OCI-LY7 (cell line): ENCODE measurements around the gene SGK1.

Experiments
- EZH2phosphoT487 ChIP-seq: fragments of 200-600 bp; sonication (generic); IDR thresholded peaks from 2 replicates; pipeline ENCODE4 v1.6.1; 2018; ENCODE audit warnings: low read depth, borderline replicate concordance, mild to moderate bottlenecking, mixed run types, antibody characterized with exemption, low read length, moderate library complexity, mixed read lengths
- TF ChIP-seq, protein P1 (sequence below): fragments of 200-600 bp; sonication (generic); conservative IDR thresholded peaks from 2 replicates; pipeline ENCODE4 v1.5.1; 2014; ENCODE audit warnings: mild to moderate bottlenecking, antibody characterized with exemption, low read length, moderate library complexity, mixed read lengths

DNA sequence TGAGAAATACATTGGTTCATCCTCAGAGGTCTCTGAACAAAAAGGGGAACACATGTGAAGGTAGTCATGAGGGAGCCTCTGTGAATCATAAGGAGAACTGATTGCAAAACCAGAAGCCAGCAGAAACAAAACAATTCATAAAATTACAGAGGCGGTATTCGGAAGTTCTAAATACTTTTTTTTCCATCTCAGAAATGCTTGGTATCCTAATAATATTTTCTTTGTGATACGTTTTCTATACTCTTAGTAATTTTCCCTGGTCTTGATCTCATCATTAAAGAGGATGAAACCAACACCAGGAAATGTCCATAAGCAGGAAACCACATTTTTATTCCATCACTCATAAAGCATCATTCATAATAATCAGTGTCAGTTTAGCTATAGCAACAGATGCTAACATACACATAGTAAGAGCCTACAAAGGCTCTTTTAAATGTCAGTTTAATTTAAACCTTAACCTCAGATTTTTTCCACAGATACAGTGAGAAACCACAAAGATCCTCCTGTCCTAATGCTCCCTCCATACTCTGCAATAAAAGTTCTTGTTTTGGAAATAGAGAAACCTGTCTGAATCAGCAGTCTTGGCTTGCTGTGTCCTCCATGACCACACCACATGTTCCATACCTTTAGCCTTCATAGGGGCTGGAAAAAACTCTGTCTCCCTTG is 29.2 kb downstream of the SGK1 start:
- no peak for TF ChIP-seq EZH2phosphoT487
- TF ChIP-seq, protein P1, sequence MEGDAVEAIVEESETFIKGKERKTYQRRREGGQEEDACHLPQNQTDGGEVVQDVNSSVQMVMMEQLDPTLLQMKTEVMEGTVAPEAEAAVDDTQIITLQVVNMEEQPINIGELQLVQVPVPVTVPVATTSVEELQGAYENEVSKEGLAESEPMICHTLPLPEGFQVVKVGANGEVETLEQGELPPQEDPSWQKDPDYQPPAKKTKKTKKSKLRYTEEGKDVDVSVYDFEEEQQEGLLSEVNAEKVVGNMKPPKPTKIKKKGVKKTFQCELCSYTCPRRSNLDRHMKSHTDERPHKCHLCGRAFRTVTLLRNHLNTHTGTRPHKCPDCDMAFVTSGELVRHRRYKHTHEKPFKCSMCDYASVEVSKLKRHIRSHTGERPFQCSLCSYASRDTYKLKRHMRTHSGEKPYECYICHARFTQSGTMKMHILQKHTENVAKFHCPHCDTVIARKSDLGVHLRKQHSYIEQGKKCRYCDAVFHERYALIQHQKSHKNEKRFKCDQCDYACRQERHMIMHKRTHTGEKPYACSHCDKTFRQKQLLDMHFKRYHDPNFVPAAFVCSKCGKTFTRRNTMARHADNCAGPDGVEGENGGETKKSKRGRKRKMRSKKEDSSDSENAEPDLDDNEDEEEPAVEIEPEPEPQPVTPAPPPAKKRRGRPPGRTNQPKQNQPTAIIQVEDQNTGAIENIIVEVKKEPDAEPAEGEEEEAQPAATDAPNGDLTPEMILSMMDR = no peak
